B cell (primary cell): ENCODE results near the gene IFIT2. TPM values are rescaled to one million over a fixed set of nuclear protein-coding genes. Genes with fewer than 3 reads are reported as not detected.

Experiments
- ATAC-seq: fragments of 200-7000 bp; cut with Tn5 transposase; one replicate; pipeline ENCODE4 v1.10.0; 2021; ENCODE audit warnings: low read depth, mild to moderate bottlenecking, moderate number of reproducible peaks, moderate library complexity
- CTCF ChIA-PET: fragments of 350-600 bp; sonication (Branson Sonifier 250); formaldehyde crosslinking; loops from one replicate; lab custom pipeline; 2021; ENCODE audit warnings: antibody characterized with exemption, inconsistent platforms; lab: Charles Lee
- POLR2A ChIA-PET: fragments of 350-600 bp; sonication (Branson Sonifier 250); formaldehyde crosslinking; loops from one replicate; lab custom pipeline; 2021; ENCODE audit warnings: antibody characterized with exemption; lab: Charles Lee
- DNase-seq: peaks from one replicate; pipeline ENCODE4 v3.0.0; 2013
- H2AFZ ChIP-seq: 2 replicates; pipeline ENCODE4 v1.6.1; 2012; ENCODE audit warnings: mild to moderate bottlenecking, low read depth, low read length; ENCODE audit not compliant: insufficient read depth, poor library complexity, severe bottlenecking
- H3K27ac ChIP-seq, 2 donors: 1 replicate in 1 of 2; 2 replicates in 1 of 2; pipeline ENCODE4 v1.5.1; 2012 to 2013; ENCODE audit warnings: low read length in 2 of 2, mild to moderate bottlenecking in 2 of 2, moderate library complexity in 1 of 2
- H3K27me3 ChIP-seq, 4 experiments: fragments of 200-600 bp in 1 of 4; sonication (generic) in 1 of 4; replicated peaks in 1 of 4; 1 replicate in 2 of 4; 2 replicates in 2 of 4; pipeline versions ENCODE4 v1.6.1 to v1.7.0; 2013 to 2016; ENCODE audit warnings: low read length in 3 of 4, mild to moderate bottlenecking in 2 of 4, mixed read lengths in 1 of 4, moderate library complexity in 1 of 4; ENCODE audit not compliant: insufficient read depth in 4 of 4, control insufficient read depth in 3 of 4; ENCODE audit errors: control extremely low read depth in 1 of 4
- H3K36me3 ChIP-seq, 2 experiments: replicated peaks in 1 of 2; 1 replicate in 1 of 2; 2 replicates in 1 of 2; pipeline versions ENCODE4 v1.6.1 to v1.7.1; 2013; ENCODE audit warnings: low read length in 1 of 2; ENCODE audit not compliant: insufficient read depth in 2 of 2, control insufficient read depth in 1 of 2; ENCODE audit errors: control extremely low read depth in 1 of 2, extremely low read depth in 1 of 2
- H3K4me1 ChIP-seq, 2 donors: fragments of 200-600 bp in 1 of 2; sonication (generic) in 1 of 2; 1 replicate in 1 of 2; 2 replicates in 1 of 2; pipeline versions ENCODE4 v1.5.1 to v1.6.1; 2013 to 2017; ENCODE audit warnings: low read length in 2 of 2; ENCODE audit not compliant: control insufficient read depth in 2 of 2, insufficient read depth in 2 of 2
- H3K4me2 ChIP-seq: replicated peaks from 2 replicates; pipeline ENCODE3; 2012; ENCODE audit warnings: mild to moderate bottlenecking, low read depth, low read length; ENCODE audit not compliant: poor library complexity, severe bottlenecking
- H3K4me3 ChIP-seq, 5 experiments: fragments of 200-600 bp in 1 of 5; sonication (generic) in 1 of 5; 1 replicate in 3 of 5; 2 replicates in 2 of 5; pipeline versions ENCODE4 v1.5.1 to v1.7.0; 2011 to 2016; ENCODE audit warnings: low read length in 4 of 5, mild to moderate bottlenecking in 4 of 5, low read depth in 2 of 5, control low read depth in 1 of 5, moderate library complexity in 1 of 5; ENCODE audit not compliant: insufficient read depth in 1 of 5; ENCODE audit errors: control extremely low read depth in 1 of 5, extremely low read depth in 1 of 5
- H3K79me2 ChIP-seq: fragments of 200-600 bp; sonication (generic); one replicate; pipeline ENCODE4 v1.6.0; 2016; ENCODE audit warnings: low read length; ENCODE audit not compliant: control insufficient read depth, insufficient read depth
- H3K9ac ChIP-seq: fragments of 200-600 bp; sonication (generic); 2 replicates; pipeline ENCODE4 v1.6.1; 2017; ENCODE audit warnings: mild to moderate bottlenecking, low read length, moderate library complexity
- H3K9me3 ChIP-seq, 3 donors: one replicate each; pipeline versions ENCODE4 v1.6.1 to v1.7.1; 2013; ENCODE audit warnings: low read length in 2 of 3; ENCODE audit not compliant: control insufficient read depth in 2 of 3, insufficient read depth in 1 of 3; ENCODE audit errors: control extremely low read depth in 1 of 3
- H4K20me1 ChIP-seq: 2 replicates; pipeline ENCODE4 v1.6.0; 2012; ENCODE audit warnings: mild to moderate bottlenecking, low read length; ENCODE audit not compliant: insufficient read depth, control insufficient read depth, poor library complexity, severe bottlenecking
- H3K27ac Mint-ChIP-seq: one replicate; pipeline ENCODE4 v1.8.0; 2021; ENCODE audit warnings: mixed read lengths
- H3K27me3 Mint-ChIP-seq: one replicate; pipeline ENCODE4 v1.8.0; 2021; ENCODE audit warnings: mixed read lengths
- H3K4me1 Mint-ChIP-seq: one replicate; pipeline ENCODE4 v1.8.0; 2021; ENCODE audit warnings: mixed read lengths
- H3K4me3 Mint-ChIP-seq: one replicate; pipeline ENCODE4 v1.8.0; 2021; ENCODE audit warnings: mixed read lengths
- H3K9me3 Mint-ChIP-seq: one replicate; pipeline ENCODE4 v1.8.0; 2022; ENCODE audit warnings: mixed read lengths; ENCODE audit not compliant: insufficient read depth
- CTCF ChIP-seq: fragments of 200-600 bp; IDR thresholded peaks from one replicate; pipeline ENCODE4 v1.8.0; 2022; ENCODE audit warnings: antibody characterized with exemption, mild to moderate bottlenecking
- EZH2 ChIP-seq: IDR thresholded peaks from 2 replicates; pipeline ENCODE4 v1.6.1; 2012; ENCODE audit warnings: borderline replicate concordance, low read depth, mild to moderate bottlenecking, moderate library complexity, low read length; ENCODE audit not compliant: insufficient read depth, poor library complexity, severe bottlenecking
- WGBS: methylation state at CpG from one replicate; pipeline ENCODE4 v1.1.5; 2013; ENCODE audit warnings: missing lambda C conversion rate; ENCODE audit not compliant: insufficient coverage; 5-methylcytosine and 5-hydroxymethylcytosine counted together
- intact Hi-C: fragments of 100-400 bp; cut with micrococcal nuclease; formaldehyde crosslinking; loops from one replicate; pipeline ENCODE4 v1.10.0; 2022
- polyA plus RNA-seq: library from polyadenylated mRNA; depleted of rRNA; stranded (reverse); fragments of >200 nt; gene quantifications from 2 replicates; pipeline ENCODE4 v1.2.3, GENCODE V29; 2012
- total RNA-seq, 2 donors: library from RNA; stranded (reverse); fragments of 120-200 nt in 1 of 2; gene quantifications; 1 replicate in 1 of 2; 2 replicates in 1 of 2; pipeline versions ENCODE4 v1.2.3 to v1.2.4, GENCODE V29; 2013 to 2022

The IFIT2 gene
- total and polyA plus RNA-seq, 2 donors (not counting 1 experiment from before 2014, with no cell fraction given) = 3.6 to 12.4 TPM

GRCh38 chr10:89301232-89301631 is 614 bp upstream of the IFIT2 start:
- DNase-seq (peak; percentile 76), ATAC-seq (peak; percentile 55)
- CTCF ChIA-PET = interaction anchor here (1.0 to 5.0 kb wide), 9 partner anchors 9 to 113 kb away, joined by 3 to 34 read pairs (median 5); partner anchors contain the start of genes IFIT1 and IFIT5
- POLR2A ChIA-PET = interaction anchor here (0.6 to 1.4 kb wide), 3 partner anchors 9 to 31 kb away, joined by 3 to 7 read pairs (median 5); no protein-coding TSS in a partner anchor
- Histone ChIP-seq H3K79me2 (peaks cover 45% of the 10 kb centered on the region), H2AFZ (peak overlapping the region; percentile 73), H3K4me2 (peak overlapping the region; percentile 71), H3K9ac (peak overlapping the region; percentile 69), H3K36me3 (peaks cover 0 to 8% of the 10 kb centered on the region in 2 experiments), H4K20me1 (peaks cover under 1% of the 10 kb centered on the region), H3K4me3 (peak overlapping the region; percentile 57 to 92 (median 76)), H3K9me3 (peaks cover 2 to 9% (median 3%) of the 10 kb centered on the region in 3 donors), H3K27ac (peak overlapping the region; percentile 93 to 94), H3K4me1 (peaks cover 43% of the 10 kb centered on the region in 2 donors), H3K27me3 (no peaks in the 10 kb centered on the region)
- Mint-ChIP-seq H3K27me3 (no peaks in the 10 kb centered on the region), H3K9me3 (no peaks in the 10 kb centered on the region), H3K27ac (peak overlapping the region; percentile 97), H3K4me1 (peaks cover 59% of the 10 kb centered on the region), H3K4me3 (peak overlapping the region; percentile 94)
- intact Hi-C loops = loop anchor here (1.0 to 5.0 kb wide), 5 partner anchors 31 to 1861 kb away; partner anchors contain the start of genes IFIT5 and KIF20B
- TF ChIP-seq EZH2 (no peak), CTCF (no peak)
- WGBS = no CpG with 5 or more reads among the region's 2 CpGs

GRCh38 chr10:89302625-89303024 is 779 bp downstream of the IFIT2 start:
- ATAC-seq (no peak), DNase-seq (no peak)
- H3K9me3 Mint-ChIP-seq = no peaks in the 10 kb centered on the region
- H3K4me3 Mint-ChIP-seq = peak overlapping the region; percentile 94
- intact Hi-C loops = loop anchor here (1.0 to 5.0 kb wide), 3 partner anchors 25 to 1860 kb away; partner anchors contain the start of genes IFIT1 and IFIT3
- H3K27me3 Mint-ChIP-seq = no peaks in the 10 kb centered on the region
- Histone ChIP-seq H3K4me1 (peaks cover 29 to 30% of the 10 kb centered on the region in 2 donors), H4K20me1 (peaks cover 11% of the 10 kb centered on the region), H3K9ac (peak overlapping the region; percentile 69), H3K4me3 (peak overlapping the region; percentile 57 to 92 (median 76)), H3K9me3 (peaks cover 2 to 8% (median 3%) of the 10 kb centered on the region in 3 donors), H3K4me2 (peak overlapping the region; percentile 71), H2AFZ (peak overlapping the region; percentile 73), H3K27me3 (no peaks in the 10 kb centered on the region), H3K36me3 (peaks cover 0 to 21% of the 10 kb centered on the region in 2 experiments), H3K27ac (peak overlapping the region; percentile 52 to 94), H3K79me2 (peaks cover 37% of the 10 kb centered on the region)
- H3K4me1 Mint-ChIP-seq = peaks cover 49% of the 10 kb centered on the region
- H3K27ac Mint-ChIP-seq = peak overlapping the region; percentile 97
- no CpG with 5 or more reads among the region's 3 CpGs for WGBS
- POLR2A ChIA-PET = interaction anchor here (1.0 to 1.4 kb wide), 2 partner anchors 25 to 29 kb away, joined by 3 to 7 read pairs; partner anchors contain the start of gene IFIT3
- TF ChIP-seq CTCF (no peak), EZH2 (no peak)
- CTCF ChIA-PET = interaction anchor here (1.2 to 5.0 kb wide), 4 partner anchors 29 to 112 kb away, joined by 3 to 34 read pairs (median 6); partner anchors contain the start of gene IFIT5
